HEK293 (cell line): ENCODE data around the gene CCL24.
"Not testable (repeated sequence)": the region's sequence is repeated elsewhere in the genome, so short reads cannot be mapped to it uniquely, and the experiment has no call there.

Experiments used
- CTCF ChIP-seq: fragments of 450-650 bp; formaldehyde crosslinking; IDR thresholded peaks from 2 replicates; pipeline ENCODE4 v1.5.1; 2016; ENCODE audit warnings: missing biosample characterization, missing genetic modification characterization
- TCF7L2 ChIP-seq: IDR thresholded peaks from 2 replicates; pipeline ENCODE4 v1.6.1; 2011; ENCODE audit warnings: low read depth, mild to moderate bottlenecking, inconsistent platforms, low read length, moderate library complexity, borderline replicate concordance
- ZNF529 ChIP-seq: fragments of 450-650 bp; formaldehyde crosslinking; IDR thresholded peaks from 2 replicates; pipeline ENCODE4 v1.5.1; 2017; ENCODE audit warnings: missing genetic modification characterization, missing biosample characterization; ENCODE audit not compliant: insufficient replicate concordance
- ZNF830 ChIP-seq: fragments of 450-650 bp; IDR thresholded peaks from 2 replicates; pipeline ENCODE4 v1.5.0; 2018; ENCODE audit warnings: missing biosample characterization, missing genetic modification characterization, low read depth, mild to moderate bottlenecking, moderate library complexity
- ZSCAN18 ChIP-seq: fragments of 450-650 bp; formaldehyde crosslinking; IDR thresholded peaks from 2 replicates; pipeline ENCODE4 v1.5.1; 2016; ENCODE audit warnings: missing biosample characterization, missing genetic modification characterization

- not testable (repeated sequence) for TF ChIP-seq CTCF (tag by site-specific recombination); ZNF830 (tag by site-specific recombination); ZSCAN18 (tag by site-specific recombination); TCF7L2; ZNF529 (tag by site-specific recombination)
These were observed 21.0 kb downstream of the CCL24 start for GRCh38 chr7:75792567-75792966.
